ENCODE results near the gene ATF7.

- TF ChIP-seq ZNF239 (CRISPR knock-in tag; IDR thresholded peaks at IDR 0.05) = no peak
- no peak for TF ChIP-seq ZKSCAN8 (CRISPR knock-in tag; IDR thresholded peaks at IDR 0.05)
- no peak for TF ChIP-seq U2AF2 (optimal IDR thresholded peaks at IDR 0.05; ENCODE audit: low read depth, low read length)
- 0 out of 2 replicates have a peak, but pooled peaks have one; percentile 32 for TF ChIP-seq ARID2 (IDR thresholded peaks at IDR 0.05)
- TF ChIP-seq KDM5B (IDR thresholded peaks at IDR 0.05; ENCODE audit: insufficient replicate concordance, low read depth, low read length) = peak; percentile 74
Observed at GRCh38 chr12:53492830-53493609, 133.2 kb downstream of the ATF7 start.

Measured in K562 (cell line).